ENCODE results near the gene ANLN.
"Not testable (repeated sequence)": the region's sequence is repeated elsewhere in the genome, so short reads cannot be mapped to it uniquely, and the experiment has no call there.

ANLN gene

DNA sequence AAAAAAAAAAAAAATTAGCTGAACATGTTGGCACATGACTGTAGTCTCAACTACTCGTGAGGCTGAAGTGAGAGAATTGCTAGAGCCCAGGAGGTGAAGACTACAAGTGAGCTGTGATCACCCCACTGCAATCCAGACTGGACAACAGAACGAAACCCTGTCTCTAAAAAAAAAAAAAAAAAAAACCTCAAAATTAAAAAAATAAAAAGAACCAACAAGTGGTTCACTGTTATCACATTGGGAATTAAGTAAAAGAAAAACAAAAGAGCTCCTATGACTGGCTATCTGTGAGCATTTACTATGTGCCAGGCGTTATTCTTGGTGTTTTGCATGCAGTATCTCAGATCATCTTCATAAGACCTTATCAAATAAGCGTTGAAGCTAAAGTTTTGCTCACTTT, 66.0 kb downstream of the ANLN start:
- Mint-ChIP-seq H3K9me3 (no peaks in the 10 kb centered on the region), H3K27ac (no peak overlapping the region), H3K4me1 (ENCODE audit: low read depth) (peaks cover 2% of the 10 kb centered on the region), H3K36me3 (ENCODE audit: low read depth) (peaks cover 21% of the 10 kb centered on the region), H3K27me3 (ENCODE audit: low read depth) (peaks cover under 1% of the 10 kb centered on the region), H3K4me3 (no peak overlapping the region)

DNA sequence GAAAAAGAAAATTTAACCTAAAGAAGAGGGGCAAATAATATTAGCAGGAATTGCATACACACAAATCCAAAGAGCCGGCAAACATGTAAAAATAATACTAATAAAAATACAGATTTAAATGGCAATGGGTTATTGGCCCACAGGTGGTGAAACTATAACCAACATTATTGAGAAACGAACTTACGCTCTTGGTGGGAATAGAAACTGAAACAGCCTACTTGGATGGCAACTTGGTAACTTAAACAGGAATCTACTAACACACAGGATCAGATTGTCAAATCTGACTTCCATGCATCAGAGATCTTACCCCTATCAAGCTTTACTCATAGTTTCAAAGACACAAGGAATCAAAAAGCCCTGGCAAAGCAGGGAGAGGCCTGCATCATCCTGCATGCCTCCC, 66.5 kb downstream of the ANLN start:
- no peak overlapping the region for H3K4me3 Mint-ChIP-seq
- no peaks in the 10 kb centered on the region for H3K9me3 Mint-ChIP-seq
- H3K27me3 Mint-ChIP-seq (ENCODE audit: low read depth), result peaks cover 5% of the 10 kb centered on the region
- no peak overlapping the region for H3K27ac Mint-ChIP-seq
- peaks cover 17% of the 10 kb centered on the region for H3K36me3 Mint-ChIP-seq (ENCODE audit: low read depth)
- peaks cover 2% of the 10 kb centered on the region for H3K4me1 Mint-ChIP-seq (ENCODE audit: low read depth)

DNA sequence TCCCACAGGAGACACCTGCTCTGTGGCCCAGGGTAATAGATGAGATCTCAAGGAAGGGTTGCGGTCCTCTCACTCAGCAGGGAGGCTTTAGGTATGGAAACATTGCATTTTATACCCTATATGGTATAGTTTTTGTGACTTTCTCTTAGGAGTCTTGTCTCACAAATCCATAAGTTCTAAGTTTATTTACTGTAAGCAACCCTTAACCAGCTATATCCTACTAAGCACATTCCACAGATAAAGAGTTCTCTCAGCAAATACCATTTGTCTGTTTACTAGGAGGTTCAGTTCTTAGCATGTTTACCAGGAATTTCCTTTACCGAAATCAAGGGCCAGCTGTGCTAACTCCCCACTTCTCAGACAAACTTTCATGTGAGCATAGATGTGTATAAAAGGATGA, 66.9 kb downstream of the ANLN start:
- no peak overlapping the region for H3K27ac Mint-ChIP-seq
- H3K4me3 Mint-ChIP-seq, result no peak overlapping the region
- no peaks in the 10 kb centered on the region for H3K9me3 Mint-ChIP-seq
- peaks cover 14% of the 10 kb centered on the region for H3K36me3 Mint-ChIP-seq (ENCODE audit: low read depth)
- peaks cover 2% of the 10 kb centered on the region for H3K4me1 Mint-ChIP-seq (ENCODE audit: low read depth)
- H3K27me3 Mint-ChIP-seq (ENCODE audit: low read depth), result peaks cover 5% of the 10 kb centered on the region

DNA sequence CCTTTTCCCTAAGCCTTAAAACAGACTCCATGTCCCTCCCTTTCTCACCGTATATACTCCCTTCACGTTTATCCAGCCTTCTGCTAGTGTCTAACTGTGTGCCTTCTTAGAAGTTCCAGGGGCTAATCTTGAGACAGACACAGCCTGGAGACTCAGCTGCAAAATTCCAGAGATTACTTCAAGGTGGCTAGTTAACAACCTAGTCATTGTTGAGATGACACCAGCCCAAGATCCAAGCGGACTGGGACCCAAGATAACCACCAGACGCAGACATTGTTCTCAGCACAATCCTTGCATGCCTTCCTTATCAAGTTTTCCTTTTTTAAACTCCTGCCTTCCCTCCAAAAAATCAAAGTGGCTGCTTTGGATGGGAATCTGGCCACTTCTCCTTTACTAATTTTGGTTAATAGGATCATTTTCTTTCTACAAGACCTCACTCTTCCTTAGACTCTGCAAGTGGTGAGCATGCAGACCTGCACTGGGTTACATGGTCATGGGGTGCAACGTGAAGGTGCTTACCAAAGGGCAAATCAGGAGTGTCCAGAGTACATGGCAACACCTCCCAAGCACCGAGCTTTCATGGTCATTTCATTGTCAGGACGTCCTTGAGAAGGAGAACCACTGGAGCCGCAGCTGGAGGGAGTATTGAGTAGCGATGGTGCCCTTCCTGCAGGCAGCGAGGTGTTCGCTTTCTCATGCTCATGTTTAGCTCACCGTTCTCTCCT, 69.7 kb downstream of the ANLN start:
- H3K4me1 Mint-ChIP-seq (ENCODE audit: low read depth), result peaks cover 2% of the 10 kb centered on the region
- no peak overlapping the region for H3K4me3 Mint-ChIP-seq
- H3K27ac Mint-ChIP-seq, result no peak overlapping the region
- H3K9me3 Mint-ChIP-seq, result no peaks in the 10 kb centered on the region
- H3K36me3 Mint-ChIP-seq (ENCODE audit: low read depth), result peaks cover under 1% of the 10 kb centered on the region
- H3K27me3 Mint-ChIP-seq (ENCODE audit: low read depth), result peaks cover 14% of the 10 kb centered on the region

DNA sequence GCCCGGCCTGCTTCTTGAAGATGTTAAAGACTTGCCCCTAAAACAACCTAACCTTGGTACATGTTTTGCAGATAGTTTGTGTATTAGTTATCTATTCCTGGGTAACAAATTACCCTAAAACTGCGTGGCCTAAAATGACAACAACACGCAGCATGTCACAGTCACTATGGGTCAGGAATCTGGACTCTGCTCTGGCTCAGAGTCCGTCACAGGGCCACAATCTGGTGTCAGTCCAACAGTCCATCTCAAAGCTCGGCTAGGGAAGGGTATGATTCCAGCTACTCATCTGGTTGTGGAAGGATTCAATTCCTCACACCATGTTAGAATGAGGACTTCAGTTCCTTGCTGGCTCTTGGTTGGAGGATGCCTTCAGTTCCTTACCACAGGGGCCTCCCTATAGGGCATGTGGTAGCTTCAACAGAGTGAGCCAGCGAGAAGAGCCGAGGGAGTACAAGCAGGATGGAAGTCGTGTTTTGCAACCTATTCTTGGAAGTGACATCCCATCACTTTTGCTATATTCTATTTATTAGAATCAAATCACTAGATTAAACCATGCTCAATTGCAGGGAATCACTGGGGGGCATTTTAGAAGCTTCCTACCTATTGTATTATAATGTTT, 71.3 kb downstream of the ANLN start:
- H3K27me3 Mint-ChIP-seq (ENCODE audit: low read depth), result peaks cover 20% of the 10 kb centered on the region
- H3K9me3 Mint-ChIP-seq, result no peaks in the 10 kb centered on the region
- H3K36me3 Mint-ChIP-seq (ENCODE audit: low read depth), result no peaks in the 10 kb centered on the region
- no peak overlapping the region for H3K4me3 Mint-ChIP-seq
- no peak overlapping the region for H3K27ac Mint-ChIP-seq
- peaks cover 2% of the 10 kb centered on the region for H3K4me1 Mint-ChIP-seq (ENCODE audit: low read depth)

DNA sequence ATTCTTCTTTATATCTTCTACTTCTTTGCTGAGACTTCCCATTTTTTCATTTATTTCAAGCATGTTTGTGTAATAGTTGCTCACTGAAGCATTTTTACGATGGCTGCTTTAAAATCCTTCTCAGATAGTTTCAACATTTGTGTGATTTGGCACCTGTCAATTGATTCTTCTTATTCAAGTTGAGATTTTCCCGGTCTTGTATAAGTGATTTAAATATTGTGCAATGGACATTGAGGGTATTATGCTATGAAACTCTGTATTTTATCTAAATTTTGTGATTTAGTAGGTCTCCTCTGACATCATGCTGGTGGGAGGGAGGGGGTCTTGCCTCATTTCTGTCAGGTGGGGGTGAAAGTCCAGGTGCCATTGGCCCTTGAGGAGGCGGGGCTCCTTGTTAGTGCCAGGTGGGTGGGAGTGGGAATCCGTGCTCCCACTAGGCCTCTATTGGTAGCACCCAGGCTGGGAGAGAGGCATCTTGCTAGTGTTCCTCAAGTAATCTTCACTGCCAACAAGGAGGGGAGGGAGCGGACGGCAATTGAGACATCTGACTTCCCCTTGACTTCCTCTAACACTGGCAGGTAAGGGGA, 73.0 kb downstream of the ANLN start:
- Mint-ChIP-seq H3K9me3 (no peaks in the 10 kb centered on the region), H3K27me3 (ENCODE audit: low read depth) (peaks cover 26% of the 10 kb centered on the region), H3K27ac (no peak overlapping the region), H3K36me3 (ENCODE audit: low read depth) (no peaks in the 10 kb centered on the region), H3K4me1 (ENCODE audit: low read depth) (no peaks in the 10 kb centered on the region), H3K4me3 (no peak overlapping the region)

- peaks cover 30% of the 10 kb centered on the region for H3K27me3 Mint-ChIP-seq (ENCODE audit: low read depth)
- no peak overlapping the region for H3K4me3 Mint-ChIP-seq
- H3K9me3 Mint-ChIP-seq, result no peaks in the 10 kb centered on the region
- H3K4me1 Mint-ChIP-seq (ENCODE audit: low read depth), result no peaks in the 10 kb centered on the region
- H3K36me3 Mint-ChIP-seq (ENCODE audit: low read depth), result no peaks in the 10 kb centered on the region
- H3K27ac Mint-ChIP-seq, result no peak overlapping the region
Observed at GRCh38 chr7:36464271-36464670, 74.6 kb downstream of the ANLN start.

GRCh38 chr7:36466001-36466400, 76.3 kb downstream of the ANLN start:
- H3K27me3 Mint-ChIP-seq (ENCODE audit: low read depth), result peaks cover 26% of the 10 kb centered on the region
- not testable (repeated sequence) for H3K36me3 Mint-ChIP-seq (ENCODE audit: low read depth); H3K4me3 Mint-ChIP-seq; H3K27ac Mint-ChIP-seq; H3K9me3 Mint-ChIP-seq; H3K4me1 Mint-ChIP-seq (ENCODE audit: low read depth)

- Mint-ChIP-seq H3K9me3 (no peaks in the 10 kb centered on the region), H3K4me3 (no peak overlapping the region)
Observed at GRCh38 chr7:36468370-36469101, 78.9 kb downstream of the ANLN start.

GRCh38 chr7:36469236-36469635, 79.6 kb downstream of the ANLN start:
- peaks cover 17% of the 10 kb centered on the region for H3K27me3 Mint-ChIP-seq (ENCODE audit: low read depth)
- no peak overlapping the region for H3K27ac Mint-ChIP-seq
- H3K4me1 Mint-ChIP-seq (ENCODE audit: low read depth), result peaks cover 12% of the 10 kb centered on the region
- H3K36me3 Mint-ChIP-seq (ENCODE audit: low read depth), result peaks cover 2% of the 10 kb centered on the region
- H3K9me3 Mint-ChIP-seq, result no peaks in the 10 kb centered on the region
- H3K4me3 Mint-ChIP-seq, result no peak overlapping the region

More at GRCh38 chr7:36468370-36469101, 78.9 kb downstream of the ANLN start:
- Mint-ChIP-seq H3K27me3 (ENCODE audit: low read depth) (peaks cover 21% of the 10 kb centered on the region), H3K4me1 (ENCODE audit: low read depth) (peaks cover 5% of the 10 kb centered on the region), H3K36me3 (ENCODE audit: low read depth) (peaks cover 2% of the 10 kb centered on the region), H3K27ac (no peak overlapping the region)

GRCh38 chr7:36472141-36472729, 82.6 kb downstream of the ANLN start:
- peaks cover 2% of the 10 kb centered on the region for H3K36me3 Mint-ChIP-seq (ENCODE audit: low read depth)
- H3K27ac Mint-ChIP-seq, result no peak overlapping the region
- peaks cover 3% of the 10 kb centered on the region for H3K27me3 Mint-ChIP-seq (ENCODE audit: low read depth)
- H3K4me1 Mint-ChIP-seq (ENCODE audit: low read depth), result peaks cover 21% of the 10 kb centered on the region
- H3K9me3 Mint-ChIP-seq, result no peaks in the 10 kb centered on the region
- H3K4me3 Mint-ChIP-seq, result no peak overlapping the region

- Mint-ChIP-seq H3K36me3 (ENCODE audit: low read depth) (peaks cover 2% of the 10 kb centered on the region), H3K27me3 (ENCODE audit: low read depth) (no peaks in the 10 kb centered on the region), H3K4me1 (ENCODE audit: low read depth) (peaks cover 21% of the 10 kb centered on the region), H3K9me3 (no peaks in the 10 kb centered on the region), H3K4me3 (no peak overlapping the region), H3K27ac (no peak overlapping the region)
Observed at GRCh38 chr7:36473454-36474282, 84.0 kb downstream of the ANLN start.

- Mint-ChIP-seq H3K4me3 (no peak overlapping the region), H3K36me3 (ENCODE audit: low read depth) (peaks cover 2% of the 10 kb centered on the region), H3K27me3 (ENCODE audit: low read depth) (no peaks in the 10 kb centered on the region), H3K4me1 (ENCODE audit: low read depth) (peaks cover 21% of the 10 kb centered on the region), H3K27ac (no peak overlapping the region), H3K9me3 (peaks cover 7% of the 10 kb centered on the region)
Observed at GRCh38 chr7:36474283-36475010, 84.8 kb downstream of the ANLN start.

Data from T-helper 1 cell treated with Interleukin-12 subunit alpha and Interleukin-12 subunit beta and Interleukin-4 antibody, amounts not matched to agents 30 μg/mL and 1 μg/mL, for 36 hours (primary cell).